ENCODE results near the gene POP7.
"Not testable (repeated sequence)": the region's sequence is repeated elsewhere in the genome, so short reads cannot be mapped to it uniquely, and the experiment has no call there.

Gene POP7

DNA sequence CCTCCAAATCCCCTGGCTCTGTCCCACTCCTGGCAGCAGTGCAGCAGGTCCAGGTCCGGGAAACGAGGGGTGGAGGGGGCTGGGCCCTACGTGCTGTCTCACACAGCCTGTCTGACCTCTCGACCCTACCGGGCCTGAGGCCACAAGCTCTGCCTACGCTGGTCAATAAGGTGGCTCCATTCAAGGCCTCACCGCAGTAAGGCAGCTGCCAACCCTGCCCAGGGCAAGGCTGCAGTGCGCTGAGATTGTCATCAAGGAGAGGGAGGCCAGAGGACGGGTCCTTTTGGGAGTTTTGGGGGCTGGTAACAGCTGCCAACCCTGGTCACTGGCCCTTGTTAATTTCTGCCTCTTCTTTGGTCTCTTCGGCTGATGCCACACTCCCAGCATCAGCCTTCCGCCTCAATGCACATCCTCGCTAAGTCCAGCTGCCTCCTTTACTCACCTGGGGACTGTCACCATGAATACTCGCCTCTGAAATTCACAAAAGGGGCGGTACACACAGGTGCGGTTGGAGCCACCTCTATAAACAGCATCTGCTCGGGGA is 17.9 kb downstream of the POP7 start:
- DNase-seq (ENCODE audit: extremely low read depth in 1 of 2, low read depth in 1 of 2) = no peak

DNA sequence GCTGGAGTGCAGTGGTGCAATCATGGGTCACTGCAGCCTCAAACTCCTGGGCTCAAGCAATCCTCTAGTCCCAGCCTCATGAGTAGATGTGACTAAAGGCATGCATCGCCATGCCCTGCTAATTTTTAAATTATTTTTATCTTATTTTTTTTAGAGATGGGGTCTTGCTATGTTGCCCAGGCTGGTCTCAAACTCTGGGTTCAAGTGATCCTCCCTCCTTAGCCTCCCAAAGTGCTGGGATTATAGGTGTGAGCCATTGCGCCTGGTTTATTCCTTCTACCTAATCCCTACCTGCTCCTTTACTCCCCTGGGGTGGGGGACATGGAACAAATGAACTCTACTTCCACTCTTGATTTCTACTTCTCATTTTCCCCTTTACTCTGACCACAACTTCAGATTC is 18.4 kb downstream of the POP7 start:
- DNase-seq (ENCODE audit: extremely low read depth in 1 of 2, low read depth in 1 of 2) = not testable (repeated sequence)

DNA sequence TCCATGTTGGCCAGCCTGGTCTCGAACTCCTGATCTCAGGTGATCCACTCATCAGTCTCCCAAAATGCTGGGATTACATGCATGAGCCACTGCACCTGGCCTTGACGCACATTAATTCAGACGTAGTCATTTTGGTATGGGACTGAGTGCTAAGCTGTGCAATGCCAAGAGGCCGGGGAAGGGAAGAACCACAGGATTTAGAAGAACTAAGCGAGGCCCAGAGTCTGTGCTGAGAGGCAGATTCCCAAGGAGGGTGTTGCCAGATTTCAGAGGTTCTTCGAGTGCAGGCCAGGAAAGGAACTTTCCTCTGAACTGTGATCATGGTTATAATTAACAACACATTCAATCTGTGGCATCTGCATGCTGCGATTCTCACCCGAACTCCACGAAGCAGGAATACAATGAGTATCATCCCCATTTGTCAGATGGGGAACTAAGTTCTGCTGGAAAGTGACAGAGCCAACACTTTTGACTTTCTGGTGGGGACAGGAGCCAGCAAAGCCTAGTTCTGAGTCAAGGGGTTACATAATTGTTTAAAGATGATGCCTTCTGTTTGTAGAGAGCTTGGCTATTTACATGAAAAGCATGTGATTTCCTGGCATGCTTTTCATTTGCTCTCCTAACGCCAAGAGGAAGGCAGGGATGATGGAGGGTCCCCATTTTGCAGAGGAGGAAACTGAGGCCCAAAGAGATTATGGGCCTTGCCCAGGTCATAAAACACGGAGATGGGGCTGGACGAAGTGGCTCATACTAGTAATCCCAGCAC is 21.3 kb downstream of the POP7 start:
- DNase-seq (ENCODE audit: extremely low read depth in 1 of 2, low read depth in 1 of 2) = no peak

DNA sequence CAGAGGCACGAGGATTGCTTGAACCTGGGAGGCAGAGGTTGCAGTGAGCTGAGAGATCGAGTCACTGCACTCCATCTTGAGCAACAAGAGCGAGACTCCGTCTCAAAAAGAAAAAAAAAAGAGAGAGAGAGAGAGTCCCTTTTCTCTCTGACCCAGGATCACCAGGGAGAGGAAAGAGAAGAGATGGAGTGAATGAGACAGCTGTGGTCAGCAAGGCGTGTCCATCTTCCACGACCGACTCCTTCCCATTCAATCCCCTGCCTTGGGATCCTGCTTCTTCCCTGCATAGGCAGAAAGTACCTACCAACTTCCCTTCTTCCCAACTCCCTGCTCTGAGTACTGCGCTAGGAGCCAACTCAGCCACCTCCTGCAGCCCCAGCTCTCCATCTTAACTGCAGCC is 22.3 kb downstream of the POP7 start:
- no peak for DNase-seq (ENCODE audit: extremely low read depth in 1 of 2, low read depth in 1 of 2)

DNA sequence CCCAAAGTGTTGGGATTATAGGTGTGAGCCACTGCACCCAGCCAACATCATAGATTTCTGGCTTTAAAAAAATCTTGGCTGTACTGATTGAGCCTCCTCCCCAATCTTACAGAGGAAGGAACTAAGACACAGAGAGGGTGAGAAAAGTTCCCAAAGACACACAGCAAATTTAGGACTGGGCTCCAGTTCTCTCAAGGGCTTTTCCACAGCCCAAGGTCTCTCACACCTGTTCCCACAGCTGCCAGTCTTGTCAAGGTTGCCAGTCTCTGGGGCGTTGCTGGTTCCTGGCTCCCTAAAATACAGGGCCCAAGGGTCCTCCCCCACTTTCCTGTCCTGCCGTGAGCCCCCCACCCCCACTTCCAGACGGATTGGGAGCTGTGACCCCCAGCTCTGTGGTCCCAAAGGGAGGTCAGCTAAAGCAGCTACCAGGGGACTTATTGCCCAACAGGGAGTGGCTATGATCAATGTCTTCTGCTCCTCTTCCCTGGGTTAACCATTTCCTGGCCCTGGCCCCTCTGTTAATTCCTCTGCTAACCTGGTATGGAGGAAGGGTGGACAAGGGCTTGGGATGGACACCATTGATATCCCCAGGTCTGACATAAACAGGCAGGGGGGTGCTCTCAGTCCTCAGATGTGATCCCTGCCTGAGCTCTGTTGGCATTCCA is 24.3 kb downstream of the POP7 start:
- no peak for DNase-seq (ENCODE audit: extremely low read depth in 1 of 2, low read depth in 1 of 2)

DNA sequence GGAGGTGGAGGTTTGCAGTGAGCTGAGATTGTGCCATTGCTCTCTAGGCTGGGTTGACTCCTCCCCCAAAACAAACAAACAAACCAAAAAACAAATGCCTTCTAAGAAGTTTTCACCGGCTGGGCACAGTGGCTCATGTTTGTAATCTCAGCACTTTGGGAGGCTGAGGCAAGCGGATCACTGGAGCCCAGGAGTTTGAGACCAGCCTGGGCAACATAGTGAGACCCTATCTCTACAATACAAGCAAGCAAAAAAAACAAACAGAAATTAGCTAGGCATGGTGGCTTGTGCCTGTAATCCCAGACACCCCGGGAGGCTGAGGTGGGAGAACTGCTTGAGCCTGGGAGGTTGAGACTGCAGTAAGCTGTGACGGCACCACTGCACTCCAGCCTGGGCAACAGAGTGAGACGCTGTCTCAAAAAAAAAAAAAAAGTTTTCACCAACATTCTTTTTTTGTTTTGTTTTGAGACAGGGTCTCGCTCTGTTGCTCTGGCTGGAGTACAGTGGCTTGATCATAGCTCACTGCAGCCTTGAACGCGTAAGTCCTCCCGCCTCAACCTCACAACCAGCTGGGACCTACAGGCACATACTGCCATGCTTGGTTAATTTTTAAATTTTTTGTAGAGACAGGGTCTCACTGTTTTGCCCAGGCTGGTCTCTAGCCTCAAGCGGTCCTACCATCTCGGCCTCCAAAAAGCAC is 26.2 kb downstream of the POP7 start:
- no peak for DNase-seq (ENCODE audit: extremely low read depth in 1 of 2, low read depth in 1 of 2)

DNA sequence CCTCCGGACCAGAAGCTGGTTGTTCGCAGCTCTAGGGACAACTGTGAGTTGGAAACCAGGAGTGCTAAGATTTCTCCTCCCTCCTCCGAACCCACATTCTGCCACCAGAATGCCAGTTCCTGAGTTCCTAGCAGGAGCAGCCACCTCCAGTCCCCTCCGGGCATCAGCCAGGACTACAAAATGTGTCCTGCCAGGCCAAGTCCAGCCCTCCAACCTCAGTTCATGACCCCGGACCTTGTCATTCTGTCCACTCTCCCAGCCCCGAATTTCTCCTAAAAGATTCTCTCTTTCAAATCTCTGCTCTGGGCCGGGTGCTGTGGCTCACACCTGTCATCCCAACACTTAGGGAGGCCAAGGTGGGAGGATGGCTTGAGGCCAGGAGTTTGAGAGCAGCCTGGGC is 29.8 kb downstream of the POP7 start:
- no peak for DNase-seq (ENCODE audit: extremely low read depth in 1 of 2, low read depth in 1 of 2)

DNA sequence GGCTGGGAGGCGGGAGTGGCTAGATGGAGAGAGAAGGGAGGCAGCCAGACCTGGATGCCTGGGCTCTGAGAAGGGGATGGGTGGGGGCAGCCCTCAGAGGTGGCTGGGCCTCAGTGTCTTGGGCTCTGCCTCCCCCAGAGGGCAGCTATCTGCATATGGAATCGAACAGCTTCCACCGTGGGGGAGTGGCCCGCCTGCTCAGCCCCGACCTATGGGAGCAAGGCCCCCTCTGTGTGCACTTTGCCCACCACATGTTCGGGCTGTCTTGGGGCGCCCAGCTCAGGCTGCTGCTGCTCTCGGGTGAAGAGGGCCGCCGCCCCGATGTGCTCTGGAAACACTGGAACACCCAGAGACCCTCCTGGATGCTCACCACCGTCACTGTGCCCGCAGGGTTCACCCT is 30.8 kb downstream of the POP7 start:
- DNase-seq (ENCODE audit: extremely low read depth in 1 of 2, low read depth in 1 of 2) = no peak

DNA sequence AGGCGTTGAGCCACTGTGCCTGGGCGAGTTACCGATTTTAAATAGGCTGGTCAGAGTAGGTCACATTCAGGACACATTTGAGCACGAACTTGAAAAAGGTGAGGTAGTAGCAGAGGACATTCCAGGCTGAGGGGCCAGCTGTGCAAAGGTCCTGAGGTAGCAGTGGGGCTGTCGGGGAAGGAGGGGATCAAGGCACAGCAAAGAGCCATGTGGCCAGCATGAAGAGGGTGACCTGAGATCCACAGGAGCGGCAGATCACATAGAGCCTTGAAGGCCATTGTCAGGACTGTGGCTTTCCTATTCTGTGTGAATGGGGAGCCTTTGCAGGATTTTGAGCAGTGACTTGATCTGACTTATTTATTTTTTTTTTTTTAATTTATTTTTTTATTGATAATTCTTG is 34.0 kb downstream of the POP7 start:
- DNase-seq (ENCODE audit: extremely low read depth in 1 of 2, low read depth in 1 of 2) = no peak

DNA sequence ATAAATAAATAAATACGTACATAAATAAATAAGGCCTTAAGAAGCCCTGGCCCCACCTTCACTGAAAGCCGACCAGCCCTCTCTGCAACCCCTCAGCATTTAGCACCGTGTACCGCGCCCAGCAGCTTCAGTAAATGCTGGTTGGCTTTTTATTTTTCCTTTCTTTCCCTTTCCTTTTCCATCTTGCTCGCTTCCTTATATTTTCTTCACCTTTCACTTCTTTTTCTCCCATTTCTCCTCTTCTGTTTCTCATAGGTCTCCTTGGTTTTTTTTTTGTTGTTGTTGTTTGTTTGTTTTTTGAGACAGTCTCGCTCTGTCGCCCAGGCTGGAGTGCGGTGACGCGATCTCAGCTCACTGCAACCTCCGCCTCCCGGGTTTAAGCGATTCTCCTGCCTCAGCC is 38.7 kb downstream of the POP7 start:
- DNase-seq (ENCODE audit: extremely low read depth in 1 of 2, low read depth in 1 of 2) = no peak

DNA sequence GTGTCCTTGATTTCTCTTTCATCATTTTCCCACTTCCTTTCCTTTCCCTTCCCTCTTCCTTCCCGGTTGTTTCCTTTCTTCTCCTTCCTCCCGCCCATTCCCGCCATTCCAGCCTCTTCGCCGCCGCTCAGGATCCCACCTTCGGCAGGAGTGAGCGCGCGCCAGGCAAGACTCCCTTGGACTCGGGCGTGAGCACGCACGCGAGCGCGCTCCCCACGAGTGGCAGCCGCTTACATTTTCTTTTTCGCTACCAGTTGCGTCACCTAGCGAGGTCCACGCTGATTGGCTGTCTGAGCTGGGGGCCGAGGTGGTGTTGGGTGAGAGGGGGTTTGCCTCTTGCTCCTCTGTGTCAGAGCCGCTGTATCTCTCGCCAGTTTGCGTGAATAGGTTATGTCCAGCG is 39.3 kb downstream of the POP7 start:
- no peak for DNase-seq (ENCODE audit: extremely low read depth in 1 of 2, low read depth in 1 of 2)

DNA sequence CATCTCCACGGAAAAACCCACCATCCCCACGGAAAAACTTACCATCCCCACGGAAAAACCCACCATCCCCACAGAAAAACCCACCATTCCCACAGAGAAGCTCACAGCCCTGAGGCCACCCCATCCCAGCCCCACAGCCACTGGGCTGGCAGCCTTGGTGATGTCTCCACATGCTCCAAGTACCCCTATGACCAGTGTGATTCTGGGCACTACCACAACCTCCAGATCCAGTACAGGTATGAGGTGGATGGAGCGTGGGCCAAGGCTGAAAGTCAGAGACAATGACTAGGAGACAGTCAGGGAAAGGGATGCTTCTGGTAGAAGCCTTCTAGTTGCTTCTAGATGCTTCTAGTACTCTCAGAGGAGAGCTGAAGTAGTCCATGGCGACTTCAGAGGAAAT is 47.1 kb downstream of the POP7 start:
- no peak for DNase-seq (ENCODE audit: extremely low read depth in 1 of 2, low read depth in 1 of 2)

DNA sequence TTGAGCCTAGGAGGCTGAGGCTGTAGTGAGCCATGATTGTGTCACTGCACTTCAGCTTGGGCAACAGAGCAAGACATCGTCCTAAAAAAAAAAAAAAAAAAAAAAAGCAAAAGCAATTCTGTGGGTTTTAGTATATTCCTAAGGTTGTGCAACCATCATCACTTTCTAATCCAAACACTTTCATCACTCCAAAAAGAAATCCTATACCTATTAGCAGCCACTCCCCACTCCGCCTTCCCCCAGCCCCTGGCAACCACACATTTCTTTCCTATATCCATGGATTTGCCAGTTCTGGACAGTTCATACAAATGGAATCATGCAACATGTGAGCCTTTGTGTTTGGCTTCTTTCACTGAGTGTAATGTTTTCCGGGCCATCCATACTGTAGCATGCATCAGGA is 47.8 kb downstream of the POP7 start:
- DNase-seq (ENCODE audit: extremely low read depth in 1 of 2, low read depth in 1 of 2) = no peak
